SK-N-SH (cell line): ENCODE results near the gene RCE1. TPM values are rescaled to one million over a fixed set of nuclear protein-coding genes. Genes with fewer than 3 reads are reported as not detected.
A peak's percentile ranks its signal among the peaks of the same experiment; 100 is the strongest.

Source experiments
- CTCF ChIA-PET: fragments of 300-600, 350-600 bp; formaldehyde crosslinking; extraction: SDS; loops from one replicate; lab custom pipeline; 2021; lab: Yijun Ruan, JAX
- POLR2A ChIA-PET: fragments of 350-600 bp; sonication (Branson Sonifier 250); formaldehyde crosslinking; extraction: SDS; loops from one replicate; lab custom pipeline; 2020; ENCODE audit warnings: antibody characterized with exemption, inconsistent platforms; lab: Yijun Ruan, JAX
- DNase-seq: peaks from one replicate; pipeline ENCODE4 v3.0.0; 2012
- H2AFZ ChIP-seq: fragments of 200-600 bp; sonication (generic); 2 replicates; pipeline ENCODE4 v1.8.1; 2016; ENCODE audit warnings: antibody characterized with exemption, mild to moderate bottlenecking, low read depth
- H3F3A ChIP-seq: fragments of 200-600 bp; sonication (generic); replicated peaks from 2 replicates; pipeline ENCODE3; 2016; ENCODE audit warnings: antibody characterized with exemption, mild to moderate bottlenecking; ENCODE audit not compliant: insufficient read depth
- H3K27ac ChIP-seq, 2 experiments: fragments of 200-500 bp in 1 of 2; fragments of 200-600 bp in 1 of 2; sonication (Bioruptor generic) in 1 of 2; sonication (generic), shearing (Covaris generic) in 1 of 2; 2 replicates each; pipeline versions ENCODE4 v1.5.1 to v1.6.1; 2014 to 2016; ENCODE audit warnings: low read depth in 2 of 2, inconsistent platforms in 1 of 2, low read length in 1 of 2, mild to moderate bottlenecking in 1 of 2, mixed read lengths in 1 of 2
- H3K27me3 ChIP-seq: fragments of 200-600 bp; sonication (generic), shearing (Covaris generic); 2 replicates; pipeline ENCODE4 v1.6.1; 2016; ENCODE audit warnings: mixed run types; ENCODE audit not compliant: insufficient read depth
- H3K36me3 ChIP-seq, 2 experiments: fragments of 200-500 bp in 1 of 2; fragments of 200-600 bp in 1 of 2; sonication (Bioruptor generic) in 1 of 2; sonication (generic) in 1 of 2; replicated peaks in 1 of 2; 2 replicates each; pipeline versions ENCODE3 to v1.5.1; 2014 to 2016; ENCODE audit warnings: low read length in 1 of 2, mild to moderate bottlenecking in 1 of 2; ENCODE audit not compliant: insufficient read depth in 2 of 2, control insufficient read depth in 1 of 2
- H3K4me1 ChIP-seq, 2 experiments: fragments of 200-500 bp in 1 of 2; fragments of 200-600 bp in 1 of 2; sonication (Bioruptor generic) in 1 of 2; sonication (generic), shearing (Covaris generic) in 1 of 2; 2 replicates each; pipeline versions ENCODE4 v1.5.1 to v1.6.1; 2014 to 2016; ENCODE audit warnings: low read depth in 1 of 2, low read length in 1 of 2, mixed run types in 1 of 2; ENCODE audit not compliant: insufficient read depth in 2 of 2, control insufficient read depth in 1 of 2
- H3K4me2 ChIP-seq: fragments of 200-600 bp; sonication (generic), shearing (Covaris generic); 2 replicates; pipeline ENCODE4 v1.6.1; 2017; ENCODE audit warnings: mixed run types
- H3K4me3 ChIP-seq, 2 experiments: fragments of 200-500 bp in 1 of 2; fragments of 200-600 bp in 1 of 2; sonication (Bioruptor generic) in 1 of 2; sonication (generic), shearing (Covaris generic) in 1 of 2; 2 replicates each; pipeline versions ENCODE4 v1.5.1 to v1.8.1; 2014 to 2016; ENCODE audit warnings: low read depth in 2 of 2, inconsistent platforms in 1 of 2, low read length in 1 of 2, mild to moderate bottlenecking in 1 of 2, mixed read lengths in 1 of 2, moderate library complexity in 1 of 2
- H3K79me2 ChIP-seq: fragments of 200-600 bp; sonication (generic); 2 replicates; pipeline ENCODE4 v1.8.1; 2017; ENCODE audit warnings: mild to moderate bottlenecking; ENCODE audit not compliant: insufficient read depth
- H3K9ac ChIP-seq: fragments of 200-600 bp; sonication (generic); 2 replicates; pipeline ENCODE4 v1.6.1; 2017; ENCODE audit warnings: mixed run types
- H3K9me2 ChIP-seq: fragments of 200-600 bp; sonication (generic); 2 replicates; pipeline ENCODE4 v1.6.1; 2017; ENCODE audit warnings: mixed run types
- H3K9me3 ChIP-seq: fragments of 200-600 bp; sonication (generic); 2 replicates; pipeline ENCODE4 v1.6.1; 2017; ENCODE audit warnings: mixed run types, mild to moderate bottlenecking, moderate library complexity
- H4K20me1 ChIP-seq: fragments of 200-600 bp; sonication (generic); 2 replicates; pipeline ENCODE4 v1.6.1; 2017; ENCODE audit warnings: mild to moderate bottlenecking, mixed run types; ENCODE audit not compliant: insufficient read depth
- CHD2 ChIP-seq: fragments of 150-350 bp; IDR thresholded peaks from 2 replicates; pipeline ENCODE4 v1.6.1; 2018; ENCODE audit warnings: low read length; ENCODE audit not compliant: partially characterized antibody
- CTCF ChIP-seq: fragments of 200-600 bp; sonication (generic); IDR thresholded peaks from 2 replicates; pipeline ENCODE4 v1.6.1; 2017; ENCODE audit warnings: antibody characterized with exemption, mild to moderate bottlenecking, moderate library complexity
- ELF1 ChIP-seq: IDR thresholded peaks from 2 replicates; pipeline ENCODE4 v1.4.0; 2012
- FOSL2 ChIP-seq: IDR thresholded peaks from 2 replicates; pipeline ENCODE4 v1.4.0; 2012; ENCODE audit warnings: low read depth, mild to moderate bottlenecking, moderate library complexity, borderline replicate concordance
- FOXM1 ChIP-seq: IDR thresholded peaks from 2 replicates; pipeline ENCODE4 v1.4.0; 2012; ENCODE audit warnings: low read depth, mild to moderate bottlenecking
- GATA2 ChIP-seq: sonication (generic); formaldehyde crosslinking; IDR thresholded peaks from 2 replicates; pipeline ENCODE4 v1.5.0; 2020; ENCODE audit warnings: mild to moderate bottlenecking, missing genetic modification reagents
- NFIC ChIP-seq: IDR thresholded peaks from 2 replicates; pipeline ENCODE4 v1.4.0; 2012; ENCODE audit warnings: borderline replicate concordance
- YY1 ChIP-seq: IDR thresholded peaks from 2 replicates; pipeline ENCODE4 v1.4.0; 2012; ENCODE audit warnings: low read depth, mild to moderate bottlenecking
- WGBS: methylation state at CpG from one replicate; pipeline ENCODE4 v1.1.6; 2017; ENCODE audit warnings: low lambda C conversion rate; 5-methylcytosine and 5-hydroxymethylcytosine counted together
- polyA plus RNA-seq, 3 experiments: library from polyadenylated mRNA; depleted of rRNA; stranded (reverse); fragments of >200 nt; gene quantifications; 2 replicates each; pipeline ENCODE4 v1.2.3, GENCODE V29; 2012

RCE1 gene
- polyA plus RNA-seq, 1 of the 3 experiments (the other 2 are of a cell fraction), result 25.0 TPM

- H3K4me1 ChIP-seq, result no peaks in the 10 kb centered on the region
- H3K27me3 ChIP-seq, result no peaks in the 10 kb centered on the region
- 97% methylated on average over 11 of the region's 13 CpGs for WGBS
- H3K9ac ChIP-seq, result no peak overlapping the region
- H2AFZ ChIP-seq, result no peak overlapping the region
- POLR2A ChIA-PET, result no interaction called here
- CTCF ChIA-PET, result interaction anchor here (1.1 kb wide), 1 partner anchor 16 kb away, joined by 3 read pairs; no protein-coding TSS in a partner anchor
- no peaks in the 10 kb centered on the region for H3K79me2 ChIP-seq
- H3K9me2 ChIP-seq, result no peaks in the 10 kb centered on the region
- no peaks in the 10 kb centered on the region for H4K20me1 ChIP-seq
- H3K4me3 ChIP-seq, result no peak overlapping the region
- H3K9me3 ChIP-seq, result no peaks in the 10 kb centered on the region
- no peak for DNase-seq
- TF ChIP-seq ELF1 (no peak), YY1 (no peak), NFIC (no peak), FOXM1 (no peak), FOSL2 (no peak), CTCF (no peak), CHD2 (no peak)
- TF ChIP-seq, all 33 proteins: peak for 0
- Histone ChIP-seq H3F3A (no peaks in the 10 kb centered on the region), H3K27ac (no peak overlapping the region), H3K4me2 (no peak overlapping the region), H3K36me3 (no peaks in the 10 kb centered on the region)
Measured at GRCh38 chr11:66868082-66868725, 25.0 kb downstream of the RCE1 start.

DNA sequence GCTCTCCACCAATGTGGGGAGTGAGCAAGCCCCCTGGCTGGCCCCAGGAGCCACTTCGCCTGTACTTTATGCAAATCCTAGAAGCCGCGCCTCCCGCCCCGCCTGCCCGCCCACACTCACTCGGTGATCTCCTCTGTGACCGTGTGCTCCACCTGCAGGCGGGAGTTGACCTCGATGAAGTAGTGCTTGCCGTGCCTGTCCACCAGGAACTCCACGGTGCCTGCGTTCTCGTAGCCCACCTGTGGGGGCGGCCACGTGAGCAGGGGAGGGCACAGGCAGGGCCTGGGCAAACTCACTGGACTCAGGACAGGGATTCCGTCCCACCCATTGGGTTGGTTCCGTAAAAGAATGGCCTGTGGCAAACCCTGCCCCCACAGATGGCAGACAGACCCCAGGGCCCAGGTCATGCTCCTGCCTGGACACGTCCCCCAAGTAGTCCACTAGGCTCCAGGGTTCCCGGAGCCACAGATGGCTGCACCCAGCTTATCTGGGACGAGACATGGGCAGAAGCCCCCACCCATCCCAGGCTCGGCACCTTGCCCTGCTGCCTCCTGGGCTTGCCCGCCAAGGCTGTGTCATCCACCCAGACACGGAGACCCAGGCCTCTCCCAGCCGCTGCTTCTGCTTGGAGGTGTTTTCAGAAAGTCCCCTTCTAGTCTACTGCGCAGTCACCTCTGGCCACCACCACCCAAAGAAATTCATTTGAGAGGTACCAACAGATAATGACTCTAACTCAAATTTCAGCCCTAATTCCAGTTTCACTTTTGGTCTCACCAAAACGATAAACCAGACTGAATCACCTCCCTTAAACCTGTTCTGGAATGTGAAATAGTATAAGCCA, 25.7 kb downstream of the RCE1 start:
- Histone ChIP-seq H3K27me3 (no peaks in the 10 kb centered on the region), H2AFZ (no peak overlapping the region), H3K4me3 (no peak overlapping the region), H3K4me2 (no peak overlapping the region), H3K9ac (no peak overlapping the region), H3K9me3 (no peaks in the 10 kb centered on the region), H3K79me2 (no peaks in the 10 kb centered on the region), H3K27ac (no peak overlapping the region), H4K20me1 (no peaks in the 10 kb centered on the region), H3F3A (no peaks in the 10 kb centered on the region), H3K9me2 (no peaks in the 10 kb centered on the region), H3K4me1 (no peaks in the 10 kb centered on the region), H3K36me3 (no peaks in the 10 kb centered on the region)
- WGBS, result 82% methylated on average over 11 of the region's 27 CpGs
- ChIA-PET POLR2A (no interaction called here), CTCF (interaction anchor here (1.2 kb wide), 1 partner anchor 10 kb away, joined by 3 read pairs; no protein-coding TSS in a partner anchor)
- TF ChIP-seq GATA2 (CRISPR knock-in tag) (no peak), CTCF (0 out of 2 replicates have a peak, but pooled peaks have one; percentile 12)
- DNase-seq, result peak; percentile 71
